Large intestine (tissue), 3 donors: ENCODE measurements around the gene TSPAN14. TPM values are rescaled to one million over a fixed set of nuclear protein-coding genes. Genes with fewer than 3 reads are reported as not detected.
A peak's percentile ranks its signal among the peaks of the same experiment; 100 is the strongest.

Experiments
- DNase-seq, 2 donors: peaks; one replicate each; pipeline versions ENCODE4 v3.0.0 to v3.0.0-alpha.2; 2013
- H3K27ac ChIP-seq: one replicate; pipeline ENCODE4 v1.5.1; 2013; ENCODE audit warnings: low read length
- H3K27me3 ChIP-seq: 2 replicates; pipeline ENCODE4 v1.6.1; 2013; ENCODE audit warnings: low read length; ENCODE audit not compliant: control insufficient read depth, insufficient read depth
- H3K36me3 ChIP-seq: 2 replicates; pipeline ENCODE4 v1.6.1; 2013; ENCODE audit warnings: low read length; ENCODE audit not compliant: control insufficient read depth, insufficient read depth
- H3K4me1 ChIP-seq: one replicate; pipeline ENCODE4 v1.6.1; 2013; ENCODE audit warnings: low read length; ENCODE audit not compliant: control insufficient read depth, insufficient read depth
- H3K4me3 ChIP-seq: one replicate; pipeline ENCODE4 v1.5.1; 2013; ENCODE audit warnings: low read length
- H3K9me3 ChIP-seq: one replicate; pipeline ENCODE4 v1.6.1; 2013; ENCODE audit warnings: mild to moderate bottlenecking, low read depth, low read length, moderate library complexity; ENCODE audit not compliant: control insufficient read depth
- WGBS: methylation state at CpG from one replicate; pipeline ENCODE4 v1.1.5; 2013; ENCODE audit warnings: low lambda C conversion rate; ENCODE audit not compliant: insufficient coverage; 5-methylcytosine and 5-hydroxymethylcytosine counted together
- polyA plus RNA-seq: library from polyadenylated mRNA; unstranded; fragments of 120-200 nt; gene quantifications from one replicate; pipeline ENCODE4 v1.2.1, GENCODE V29; 2013

The TSPAN14 gene
- polyA plus RNA-seq, 1 donor, result 64.7 TPM

GRCh38 chr10:80506189-80506575 is 52.1 kb downstream of the TSPAN14 start:
- Histone ChIP-seq H3K4me3 (no peak overlapping the region), H3K9me3 (no peaks in the 10 kb centered on the region), H3K4me1 (peaks cover 61% of the 10 kb centered on the region), H3K27me3 (no peaks in the 10 kb centered on the region), H3K27ac (peak overlapping the region; percentile 82), H3K36me3 (peaks cover 36% of the 10 kb centered on the region)
- peak in 1 of 2 donors; percentile 72 for DNase-seq
- 35% methylated on average over 4 of the region's 6 CpGs for WGBS

DNA sequence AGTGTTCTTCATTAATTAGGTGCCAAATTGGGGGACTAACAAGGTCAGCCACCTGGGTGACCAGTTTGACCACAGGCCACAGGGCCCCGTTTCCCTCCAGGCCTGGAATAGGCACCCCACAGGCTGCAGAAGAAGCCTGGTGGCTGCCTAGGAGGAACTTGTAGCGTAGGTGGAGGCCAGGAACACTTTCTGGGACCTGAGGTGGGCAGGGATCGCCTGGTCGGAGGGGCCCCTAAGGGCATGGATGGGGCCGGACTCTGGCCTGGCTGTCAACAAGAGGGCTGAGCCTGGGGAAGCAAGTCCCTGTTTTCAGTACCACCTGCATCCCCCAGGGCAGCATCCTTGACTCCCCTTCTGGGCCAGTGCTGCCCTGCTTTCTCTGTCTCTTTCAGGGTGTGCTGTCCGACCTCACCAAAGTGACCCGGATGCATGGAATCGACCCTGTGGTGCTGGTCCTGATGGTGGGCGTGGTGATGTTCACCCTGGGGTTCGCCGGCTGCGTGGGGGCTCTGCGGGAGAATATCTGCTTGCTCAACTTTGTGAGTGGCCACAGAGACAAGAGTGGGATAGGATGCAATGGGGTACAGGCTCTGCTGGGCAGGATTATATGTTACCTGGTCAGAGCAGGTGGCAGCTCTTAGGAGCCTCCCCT is 52.9 kb downstream of the TSPAN14 start:
- no CpG with 5 or more reads among the region's 13 CpGs for WGBS
- Histone ChIP-seq H3K4me1 (peaks cover 53% of the 10 kb centered on the region), H3K27ac (peak overlapping the region; percentile 25), H3K36me3 (peaks cover 40% of the 10 kb centered on the region), H3K4me3 (no peak overlapping the region), H3K9me3 (no peaks in the 10 kb centered on the region), H3K27me3 (no peaks in the 10 kb centered on the region)
- DNase-seq, result no peak

DNA sequence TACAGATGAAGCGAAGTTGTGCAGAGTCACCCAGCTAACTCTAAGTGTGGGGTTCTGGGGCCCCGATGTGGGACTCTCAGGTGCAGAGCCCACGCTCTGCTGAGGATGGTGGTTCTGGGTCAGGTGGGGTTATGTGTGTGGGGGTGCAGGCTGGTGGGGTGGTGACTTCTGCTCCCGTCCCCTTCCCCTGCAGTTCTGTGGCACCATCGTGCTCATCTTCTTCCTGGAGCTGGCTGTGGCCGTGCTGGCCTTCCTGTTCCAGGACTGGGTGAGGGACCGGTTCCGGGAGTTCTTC is 54.9 kb downstream of the TSPAN14 start:
- H3K4me1 ChIP-seq, result peaks cover 33% of the 10 kb centered on the region
- peaks cover 61% of the 10 kb centered on the region for H3K36me3 ChIP-seq
- DNase-seq, result no peak
- WGBS, result no CpG with 5 or more reads among the region's 8 CpGs
- no peak overlapping the region for H3K4me3 ChIP-seq
- H3K27ac ChIP-seq, result no peak overlapping the region
- no peaks in the 10 kb centered on the region for H3K27me3 ChIP-seq
- H3K9me3 ChIP-seq, result no peaks in the 10 kb centered on the region

DNA sequence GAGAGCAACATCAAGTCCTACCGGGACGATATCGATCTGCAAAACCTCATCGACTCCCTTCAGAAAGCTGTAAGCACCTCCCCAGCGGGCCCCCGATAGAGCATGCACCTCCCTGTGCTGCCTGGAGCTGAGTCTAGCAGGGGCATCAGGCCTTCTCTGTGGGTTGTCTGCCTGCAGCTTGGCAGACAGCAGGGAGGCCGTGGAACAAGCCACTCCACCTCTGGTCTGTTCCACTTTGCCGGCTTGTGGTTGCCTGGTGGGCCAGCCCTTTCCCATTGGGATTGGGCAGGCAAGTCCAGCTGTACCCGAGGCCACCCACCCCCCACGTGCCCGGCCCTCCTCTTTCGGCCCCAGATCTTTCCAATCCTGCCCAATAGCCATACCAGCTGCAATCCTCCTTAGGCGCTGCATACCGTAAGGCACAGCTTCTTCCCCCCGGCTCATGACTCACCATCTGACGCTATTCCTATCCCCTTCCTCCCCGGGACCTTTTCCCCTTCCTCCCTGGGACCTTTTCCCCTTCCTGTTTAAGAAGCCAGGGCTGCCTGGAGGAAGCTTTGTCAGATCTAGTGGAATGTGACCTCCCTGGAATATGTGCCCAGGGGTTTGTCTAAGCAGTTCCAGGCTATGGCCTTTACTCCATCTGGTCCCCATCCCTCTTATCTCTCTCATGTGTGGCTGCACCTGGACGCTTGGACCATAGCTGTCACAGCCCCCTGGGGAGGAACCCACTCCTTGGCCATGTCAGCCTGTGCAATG is 55.5 kb downstream of the TSPAN14 start:
- H3K36me3 ChIP-seq, result peaks cover 66% of the 10 kb centered on the region

DNA sequence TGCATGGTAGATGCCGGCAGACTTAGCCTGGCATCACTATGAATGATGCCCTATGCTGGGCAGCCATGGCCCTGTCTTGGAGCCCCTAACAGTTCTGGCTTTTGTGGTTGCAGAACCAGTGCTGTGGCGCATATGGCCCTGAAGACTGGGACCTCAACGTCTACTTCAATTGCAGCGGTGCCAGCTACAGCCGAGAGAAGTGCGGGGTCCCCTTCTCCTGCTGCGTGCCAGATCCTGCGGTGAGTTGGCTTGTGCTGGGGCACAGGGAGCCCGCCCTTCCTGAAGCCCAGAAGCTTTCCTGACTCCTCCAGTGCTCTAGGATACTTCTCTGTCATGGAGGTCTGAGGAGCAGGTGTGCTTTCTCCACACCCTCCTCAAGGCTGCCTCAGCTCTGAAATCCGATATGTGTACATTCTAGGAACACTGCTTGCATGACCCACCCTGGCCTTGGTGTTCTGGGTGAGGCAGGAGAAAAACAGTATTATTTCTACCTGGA is 58.0 kb downstream of the TSPAN14 start:
- no peak overlapping the region for H3K4me3 ChIP-seq
- peaks cover 83% of the 10 kb centered on the region for H3K36me3 ChIP-seq
- H3K27ac ChIP-seq, result no peak overlapping the region
- H3K4me1 ChIP-seq, result peaks cover 4% of the 10 kb centered on the region
- H3K27me3 ChIP-seq, result no peaks in the 10 kb centered on the region
- 60% methylated on average over 1 of the region's 10 CpGs for WGBS
- H3K9me3 ChIP-seq, result no peaks in the 10 kb centered on the region
- no peak for DNase-seq

More for the DNA sequence above, 55.5 kb downstream of the TSPAN14 start:
- Histone ChIP-seq H3K27me3 (no peaks in the 10 kb centered on the region), H3K4me1 (peaks cover 28% of the 10 kb centered on the region), H3K4me3 (no peak overlapping the region), H3K27ac (no peak overlapping the region), H3K9me3 (no peaks in the 10 kb centered on the region)
- no CpG with 5 or more reads among the region's 18 CpGs for WGBS
- no peak for DNase-seq

- Histone ChIP-seq H3K27ac (no peak overlapping the region), H3K4me3 (no peak overlapping the region), H3K9me3 (no peaks in the 10 kb centered on the region), H3K27me3 (no peaks in the 10 kb centered on the region), H3K36me3 (peaks cover 90% of the 10 kb centered on the region), H3K4me1 (no peaks in the 10 kb centered on the region)
- no peak for DNase-seq
- no CpG with 5 or more reads among the region's 6 CpGs for WGBS
These were observed 59.0 kb downstream of the TSPAN14 start for GRCh38 chr10:80513106-80513505.

- no peak for DNase-seq
- Histone ChIP-seq H3K27ac (no peak overlapping the region), H3K36me3 (peaks cover 94% of the 10 kb centered on the region), H3K27me3 (no peaks in the 10 kb centered on the region), H3K4me1 (no peaks in the 10 kb centered on the region), H3K9me3 (no peaks in the 10 kb centered on the region), H3K4me3 (no peak overlapping the region)
- 80% methylated on average over 1 of the region's 5 CpGs for WGBS
These were observed 61.4 kb downstream of the TSPAN14 start for GRCh38 chr10:80515511-80515910.

- no peak overlapping the region for H3K4me3 ChIP-seq
- no peaks in the 10 kb centered on the region for H3K9me3 ChIP-seq
- no peak overlapping the region for H3K27ac ChIP-seq
- DNase-seq, result no peak
- no CpG with 5 or more reads among the region's 12 CpGs for WGBS
- H3K27me3 ChIP-seq, result no peaks in the 10 kb centered on the region
- no peaks in the 10 kb centered on the region for H3K4me1 ChIP-seq
- H3K36me3 ChIP-seq, result peaks cover 95% of the 10 kb centered on the region
These were observed 61.8 kb downstream of the TSPAN14 start for GRCh38 chr10:80515941-80516340.

DNA sequence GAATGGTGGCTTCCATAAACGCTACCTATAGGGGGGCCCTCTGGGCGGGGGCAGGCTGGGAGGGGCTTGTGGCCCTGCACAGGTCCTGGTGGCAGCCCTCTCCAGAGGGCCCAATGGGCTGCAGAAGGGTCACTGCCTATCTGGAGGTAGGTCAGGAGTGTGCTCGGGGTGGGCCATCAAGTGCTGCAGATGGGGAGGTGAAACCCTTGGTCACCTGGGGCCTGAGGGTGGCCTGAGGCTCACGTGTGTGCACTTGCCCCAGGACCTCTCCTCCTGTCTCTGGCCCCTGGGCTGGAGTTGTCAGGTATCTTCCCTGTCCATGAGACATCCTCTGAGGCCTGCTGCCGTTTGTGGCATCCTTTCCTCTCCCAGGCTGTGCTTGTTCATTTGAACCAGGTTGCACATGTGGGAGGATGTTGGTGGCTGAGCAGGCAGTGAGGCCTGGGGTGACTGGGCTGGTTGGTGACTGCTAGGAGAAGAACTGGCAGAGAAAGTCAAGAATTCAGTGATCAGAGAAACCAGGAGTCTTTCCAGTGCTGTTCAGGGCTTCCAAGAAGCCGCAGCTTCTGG is 62.5 kb downstream of the TSPAN14 start:
- no peak overlapping the region for H3K4me3 ChIP-seq
- no peaks in the 10 kb centered on the region for H3K27me3 ChIP-seq
- WGBS, result no CpG with 5 or more reads among the region's 6 CpGs
- peaks cover 94% of the 10 kb centered on the region for H3K36me3 ChIP-seq
- H3K4me1 ChIP-seq, result no peaks in the 10 kb centered on the region
- no peaks in the 10 kb centered on the region for H3K9me3 ChIP-seq
- no peak overlapping the region for H3K27ac ChIP-seq
- no peak for DNase-seq

- peaks cover 84% of the 10 kb centered on the region for H3K36me3 ChIP-seq
- no CpG with 5 or more reads among the region's 21 CpGs for WGBS
These were observed 63.5 kb downstream of the TSPAN14 start for GRCh38 chr10:80517416-80518142.

More at GRCh38 chr10:80517416-80518142, 63.5 kb downstream of the TSPAN14 start:
- Histone ChIP-seq H3K27ac (no peak overlapping the region), H3K4me1 (no peaks in the 10 kb centered on the region), H3K27me3 (no peaks in the 10 kb centered on the region), H3K9me3 (no peaks in the 10 kb centered on the region), H3K4me3 (no peak overlapping the region)
- no peak for DNase-seq
